ENCODE measurements around the gene JUND.

JUND gene

DNA sequence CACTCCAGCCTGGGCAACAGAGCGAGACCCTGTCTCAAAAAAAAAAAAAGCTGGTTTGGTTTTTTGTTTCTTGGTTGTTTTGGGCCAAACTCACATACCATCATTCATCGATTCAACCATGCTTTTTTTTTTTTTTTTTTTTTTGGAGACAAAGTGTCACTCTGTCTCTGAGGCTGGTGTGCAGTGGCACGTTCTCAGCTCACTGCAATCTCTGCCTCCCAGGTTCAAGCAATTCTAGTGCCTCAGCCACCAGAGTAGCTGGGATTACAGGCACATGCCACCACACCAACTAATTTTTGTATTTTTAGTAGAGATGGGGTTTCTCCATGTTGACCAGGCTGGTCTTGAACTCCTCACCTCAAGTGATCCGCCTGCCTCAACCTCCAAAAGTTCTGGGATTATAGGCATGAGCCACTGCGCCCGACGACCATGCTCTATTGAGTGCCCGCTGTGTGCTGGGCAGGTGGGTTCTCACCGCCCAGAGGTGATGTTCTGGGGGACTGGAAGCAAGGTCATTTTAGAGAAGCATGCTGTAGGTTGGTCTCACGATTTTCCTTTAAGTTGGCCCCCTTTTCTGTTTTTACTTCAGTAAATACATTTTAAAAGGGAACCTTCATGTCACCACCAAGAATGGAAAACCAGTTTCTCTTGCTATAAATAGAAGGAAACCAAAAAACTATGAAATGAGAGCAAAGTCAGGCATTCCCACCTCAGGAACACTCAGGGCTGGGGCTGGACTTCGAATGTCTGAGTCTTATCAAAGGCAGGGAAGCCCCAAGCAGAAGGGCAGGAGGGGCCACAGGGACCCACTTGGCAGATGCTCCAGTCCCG is 8.3 kb upstream of the JUND start:
- FAIRE-seq: no peak

DNA sequence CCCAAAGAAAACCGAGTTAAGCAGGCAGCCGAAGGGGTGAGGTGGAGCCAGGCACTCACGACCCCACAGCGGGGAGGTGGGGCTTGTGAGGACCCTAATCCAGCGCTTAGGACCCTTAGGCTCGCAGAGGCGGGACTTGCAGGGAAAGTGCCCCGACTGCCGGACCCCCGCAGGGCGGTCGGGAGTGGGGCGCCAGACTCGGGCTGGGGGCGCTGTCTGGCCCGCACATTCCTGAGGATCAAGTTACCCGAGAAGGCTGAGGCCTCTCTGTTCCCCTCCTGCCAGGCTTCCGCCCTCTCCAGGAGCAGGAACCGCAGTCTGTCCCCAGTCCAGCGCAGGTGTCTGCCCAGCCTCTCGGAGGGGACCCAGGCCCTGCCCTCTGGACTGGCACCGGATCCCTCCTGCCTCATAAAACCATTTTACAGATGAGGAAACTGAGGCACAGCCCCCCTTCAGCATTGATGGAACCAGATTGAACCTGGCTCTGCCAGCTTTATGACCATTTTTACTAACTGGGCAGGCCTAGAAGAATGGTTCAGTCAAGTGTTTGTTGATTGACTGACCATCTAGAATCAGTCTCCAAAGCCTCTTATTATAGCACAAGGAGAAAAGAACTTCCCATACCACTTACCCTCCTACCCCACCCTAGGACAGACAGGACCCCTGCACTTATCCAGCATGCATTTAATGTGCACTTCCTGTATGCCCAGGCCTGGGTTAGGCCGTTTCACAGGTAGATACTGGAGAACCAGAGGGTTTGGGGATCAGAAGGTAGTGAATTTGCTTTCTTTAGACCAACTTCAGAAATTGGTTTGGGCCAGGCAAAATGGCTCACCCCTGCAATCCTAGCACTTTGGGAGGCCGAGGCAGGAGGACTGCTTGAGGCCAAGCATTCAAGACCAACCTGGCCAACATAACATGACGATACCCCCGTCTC is 6.7 kb upstream of the JUND start:
- FAIRE-seq: no peak

DNA sequence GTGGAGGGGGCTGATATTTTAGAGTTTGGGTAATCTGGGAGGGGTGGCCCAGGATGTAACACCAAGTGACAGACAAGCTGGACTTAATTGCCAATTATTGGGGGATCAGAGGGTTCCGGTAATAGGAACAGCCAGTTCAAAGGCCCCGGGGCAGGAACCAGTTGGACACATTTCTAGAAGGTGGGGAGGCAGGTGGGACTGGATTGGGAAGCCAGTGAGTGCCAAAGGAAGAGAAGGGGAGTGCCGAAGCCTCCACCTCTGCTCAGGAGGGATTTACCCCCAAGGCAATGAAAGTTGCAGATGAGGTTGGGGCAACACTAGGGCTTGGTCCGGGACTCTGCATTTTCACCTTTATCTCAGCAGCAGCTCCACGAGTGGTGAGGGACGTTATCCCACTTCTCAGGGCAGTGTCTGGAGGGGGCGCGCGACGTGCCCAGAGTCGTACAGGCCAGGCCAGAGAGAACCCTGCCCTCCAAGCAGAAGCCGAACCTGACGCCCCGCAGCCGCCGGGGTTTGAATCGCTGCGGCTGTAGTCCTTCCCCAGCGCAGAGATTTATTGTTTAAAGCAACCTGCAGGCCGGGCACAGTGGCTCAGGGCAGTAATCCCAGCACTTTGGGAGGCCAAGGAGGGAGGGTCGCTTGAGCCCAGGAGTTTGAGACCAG is 5.7 kb upstream of the JUND start:
- no peak for FAIRE-seq

DNA sequence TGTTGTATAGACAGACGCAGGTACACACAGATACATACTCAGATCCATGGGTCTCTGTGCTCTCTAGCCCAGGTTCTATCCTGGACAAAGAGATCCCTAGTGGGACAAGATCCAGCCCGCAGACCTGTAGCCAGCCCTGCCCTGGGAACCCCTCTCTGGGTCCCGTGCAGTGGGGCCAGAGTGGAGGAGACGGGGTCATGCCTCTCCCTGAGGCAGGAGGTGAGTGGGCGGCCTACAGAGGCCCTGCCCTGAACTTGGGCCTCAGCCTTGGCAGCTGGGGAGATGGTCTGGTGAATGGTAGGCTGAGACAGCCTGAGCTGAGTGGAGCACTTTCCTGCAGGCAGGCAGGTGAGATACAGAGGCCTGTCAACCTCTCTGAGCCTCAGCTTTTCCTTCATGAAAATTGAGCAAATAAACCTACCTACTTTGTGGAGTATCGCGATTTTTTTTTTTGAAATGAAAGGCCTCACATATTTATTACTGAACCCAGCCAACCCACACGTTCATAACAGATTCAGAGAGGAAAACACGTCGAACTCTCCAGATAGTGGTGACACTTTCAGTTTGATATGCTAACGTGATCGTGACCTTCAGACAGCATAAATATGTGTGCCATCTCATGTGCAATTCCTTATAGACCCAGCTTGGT is 3.4 kb upstream of the JUND start:
- FAIRE-seq: no peak

DNA sequence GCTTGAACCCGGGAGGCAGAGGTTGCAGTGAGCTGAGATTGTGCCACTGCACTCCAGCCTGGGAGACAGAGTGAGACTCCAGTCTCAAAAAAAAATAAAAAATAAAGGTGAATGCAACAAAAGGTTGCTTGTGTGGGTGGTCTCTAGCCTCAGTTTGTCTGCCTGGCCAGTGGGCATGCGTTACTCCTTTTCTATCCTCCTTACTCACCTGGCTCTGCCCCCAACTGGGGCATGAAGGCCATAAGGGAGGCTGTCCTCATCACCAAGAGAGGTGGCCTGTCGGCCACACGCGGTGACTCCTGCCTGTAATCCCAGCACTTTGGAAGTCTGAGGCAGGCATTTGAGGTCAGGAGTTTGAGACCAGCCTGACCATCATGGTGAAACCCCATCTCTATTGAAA is 1.9 kb upstream of the JUND start:
- no peak for FAIRE-seq

DNA sequence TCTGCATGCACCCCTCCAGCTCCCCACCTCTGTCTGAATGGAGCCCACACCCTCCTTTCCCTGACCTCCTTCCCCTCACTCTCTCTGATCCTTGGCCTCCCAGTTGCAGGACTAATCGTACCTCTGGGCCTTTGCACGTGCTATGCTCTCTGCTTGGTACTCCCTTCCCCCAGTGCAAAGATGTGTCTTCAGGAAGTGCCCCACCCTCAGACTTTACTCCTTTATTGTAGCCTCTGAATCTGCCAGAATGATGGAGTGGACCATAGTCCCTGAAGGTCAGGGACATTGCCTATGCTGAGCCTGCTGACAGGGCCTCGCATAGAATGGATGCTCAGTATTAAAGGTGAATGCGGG is 1.3 kb upstream of the JUND start:
- FAIRE-seq: no peak

DNA sequence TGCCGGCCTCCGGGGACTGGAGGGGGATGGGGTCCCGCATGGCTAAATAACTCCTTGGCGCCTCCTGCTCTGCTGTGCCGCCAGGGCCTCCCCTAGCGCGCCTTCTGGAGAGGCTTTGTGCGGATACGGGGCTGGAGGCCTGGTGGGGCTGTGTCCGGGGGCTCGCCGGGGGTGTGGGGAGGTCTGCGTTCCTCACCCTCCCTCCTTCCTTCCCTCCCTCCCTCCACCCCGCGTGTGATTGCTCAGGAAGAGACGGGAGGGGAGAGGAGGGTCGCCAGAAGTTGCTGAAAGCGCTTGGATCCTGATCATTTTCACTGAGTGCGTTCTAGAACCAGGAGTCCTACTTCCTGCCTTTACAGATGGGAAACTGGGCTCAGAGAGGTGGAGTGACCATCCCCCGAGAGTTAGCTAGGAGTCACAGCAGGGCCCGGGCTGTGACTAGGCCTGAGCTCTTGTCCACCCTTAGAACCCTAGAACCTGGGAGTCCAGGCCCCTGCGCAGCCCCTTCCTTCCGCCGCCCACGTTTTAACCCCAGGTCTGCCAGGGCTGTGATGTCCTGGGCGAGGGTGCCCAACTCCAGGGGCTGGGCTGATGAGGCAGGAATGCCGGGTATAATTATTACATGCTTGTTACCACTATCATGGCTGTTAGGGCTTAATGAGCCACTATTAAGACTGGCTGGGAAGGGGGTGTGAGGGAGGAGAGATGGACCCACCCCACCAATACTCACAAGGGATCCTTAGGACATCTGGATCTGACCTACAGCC is 782 bp upstream of the JUND start:
- no peak for FAIRE-seq

DNA sequence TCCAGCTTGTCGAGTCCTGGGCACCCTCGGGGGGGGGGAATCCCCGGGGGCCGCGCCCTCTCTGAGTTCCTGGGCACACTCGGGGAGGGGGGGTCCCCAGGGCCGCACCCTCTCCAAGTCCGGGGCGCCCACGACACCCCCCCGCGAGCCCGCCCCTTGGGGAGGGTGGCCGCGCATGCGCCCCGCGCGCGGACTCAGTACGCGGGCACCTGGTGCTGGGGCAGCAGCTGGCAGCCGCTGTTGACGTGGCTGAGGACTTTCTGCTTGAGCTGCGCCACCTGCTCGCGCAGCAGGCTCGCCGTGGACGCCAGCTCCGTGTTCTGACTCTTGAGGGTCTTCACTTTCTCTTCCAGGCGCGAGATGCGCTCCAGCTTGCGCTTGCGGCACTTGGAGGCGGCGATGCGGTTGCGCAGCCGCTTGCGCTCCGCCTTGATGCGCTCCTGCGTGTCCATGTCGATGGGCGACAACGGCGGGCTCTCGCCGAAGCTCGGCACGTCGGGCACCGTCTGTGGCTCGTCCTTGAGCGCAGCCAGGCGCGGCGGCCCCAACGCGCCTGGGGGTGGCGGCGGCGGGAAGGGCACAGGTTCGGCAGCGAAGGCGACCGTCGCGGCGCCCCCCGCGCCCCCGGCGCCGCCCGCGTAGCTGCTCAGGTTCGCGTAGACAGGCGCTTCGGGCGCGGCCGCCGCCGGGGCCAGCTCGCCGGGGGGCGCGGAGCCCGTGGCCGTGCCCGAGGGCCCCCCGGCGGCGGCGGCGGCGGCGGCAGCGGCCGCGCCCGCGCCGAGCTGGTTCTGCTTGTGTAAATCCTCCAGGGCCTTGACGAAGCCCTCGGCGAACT is 958 bp downstream of the JUND start:
- FAIRE-seq: no peak

DNA sequence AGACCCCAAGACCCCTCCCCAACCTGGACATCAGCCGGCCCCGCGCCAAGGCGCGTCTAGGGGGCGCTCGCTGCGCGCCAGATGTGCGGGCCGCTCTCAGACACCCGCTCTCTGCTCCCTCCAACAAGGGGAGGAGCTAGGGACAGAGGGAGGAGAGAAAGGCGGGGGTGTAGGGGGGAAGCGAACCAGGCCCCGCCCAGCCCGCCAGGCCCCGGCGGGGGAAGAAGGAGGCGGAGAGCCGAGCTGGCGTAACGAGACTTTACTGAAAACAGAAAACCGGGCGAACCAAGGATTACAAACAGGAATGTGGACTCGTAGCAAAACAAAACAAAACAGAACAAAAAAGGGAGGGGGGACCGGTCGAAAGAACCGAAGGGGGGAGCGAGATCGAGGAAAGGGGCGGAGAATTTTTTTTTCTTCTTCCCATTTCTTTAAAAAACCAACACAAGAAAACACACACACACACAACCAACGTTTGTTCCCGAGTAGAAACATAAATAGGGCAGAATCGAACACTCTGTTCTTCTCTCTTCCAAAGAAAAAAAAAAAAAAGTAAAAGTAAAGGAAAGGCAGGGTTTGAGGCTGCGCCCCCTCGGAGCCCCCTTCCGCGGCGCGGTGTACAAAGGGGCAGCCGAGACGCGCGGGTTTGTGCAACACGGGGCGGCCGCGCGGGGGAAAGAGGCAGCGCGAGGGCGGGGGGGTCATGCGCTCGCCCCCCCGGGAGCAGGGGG is 1.7 kb downstream of the JUND start:
- peak; percentile 76 for FAIRE-seq

DNA sequence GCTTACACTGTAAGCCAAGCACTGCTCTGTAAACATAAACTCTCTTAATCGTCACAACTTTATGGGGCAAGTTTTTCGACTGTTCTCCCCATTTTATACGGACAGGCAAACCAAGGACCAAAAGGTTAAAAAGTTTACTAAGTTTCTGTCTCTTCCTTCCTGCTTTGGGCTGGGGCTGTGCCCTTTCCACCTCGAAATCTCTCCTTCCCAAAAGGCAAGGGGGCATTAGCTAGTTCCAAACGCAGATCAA is 2.2 kb downstream of the JUND start:
- no peak for FAIRE-seq

DNA sequence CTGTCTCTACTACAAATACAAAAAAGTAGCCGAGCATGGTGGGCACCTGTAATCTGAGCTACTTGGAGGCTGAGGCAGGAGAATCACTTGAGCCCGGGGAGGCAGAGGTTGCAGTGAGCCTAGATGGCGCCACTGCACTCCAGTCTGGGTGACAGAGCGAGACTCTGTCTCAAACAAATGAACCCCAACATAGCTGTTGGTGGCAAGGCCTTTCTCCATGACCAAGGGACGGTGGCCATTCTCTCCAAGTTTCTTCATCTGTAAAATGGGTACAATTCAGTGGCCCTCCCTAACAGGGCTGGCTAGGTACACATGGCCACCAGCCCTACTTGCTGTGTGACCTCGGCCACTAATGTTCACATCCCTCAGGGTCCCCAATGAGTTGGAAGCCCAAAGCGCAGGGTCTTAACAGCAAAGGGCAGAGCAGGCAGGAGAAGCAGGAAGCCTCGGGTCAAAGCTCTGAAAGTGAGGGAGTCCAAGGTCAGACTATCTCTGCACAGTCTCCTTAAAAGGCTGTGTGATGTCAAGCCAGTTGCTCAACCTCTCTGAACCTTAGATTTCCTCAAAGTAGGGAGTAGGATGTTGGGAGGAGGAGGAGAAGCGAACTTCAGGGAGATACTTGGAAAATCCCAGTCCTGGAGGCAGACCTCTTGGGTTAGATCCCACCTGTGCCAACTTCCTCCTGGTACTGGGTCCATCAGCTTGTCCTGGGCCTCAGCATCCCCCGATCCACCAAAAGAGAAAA is 2.7 kb downstream of the JUND start:
- no peak for FAIRE-seq

DNA sequence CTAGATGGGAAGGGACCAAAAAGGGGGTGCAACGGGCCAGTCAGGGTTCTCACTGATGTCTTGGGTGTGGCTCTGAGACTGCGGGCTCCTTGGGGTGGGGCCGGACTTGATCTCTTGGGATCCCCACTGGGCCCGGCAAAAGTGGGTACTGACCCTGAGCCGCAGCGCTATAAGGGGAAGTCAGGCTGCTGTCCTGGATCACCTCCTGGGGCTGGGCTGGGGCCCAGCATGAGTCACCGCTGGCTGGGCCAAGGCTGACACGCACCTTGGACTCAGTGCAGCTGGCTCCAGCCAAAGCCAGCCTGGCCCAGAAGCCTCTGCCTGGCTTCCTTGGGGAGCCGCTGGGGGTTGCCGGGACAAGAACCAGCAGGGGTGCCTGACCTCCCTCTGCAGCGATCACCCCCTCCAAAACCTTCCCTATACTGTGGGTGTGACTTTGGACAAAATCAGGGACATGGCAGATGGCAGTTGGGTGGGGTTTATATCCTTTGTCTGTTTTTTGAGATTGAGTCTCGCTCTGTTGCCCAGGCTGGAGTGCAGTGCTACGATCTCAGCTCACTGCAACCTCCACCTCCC is 6.6 kb downstream of the JUND start:
- no peak for FAIRE-seq

DNA sequence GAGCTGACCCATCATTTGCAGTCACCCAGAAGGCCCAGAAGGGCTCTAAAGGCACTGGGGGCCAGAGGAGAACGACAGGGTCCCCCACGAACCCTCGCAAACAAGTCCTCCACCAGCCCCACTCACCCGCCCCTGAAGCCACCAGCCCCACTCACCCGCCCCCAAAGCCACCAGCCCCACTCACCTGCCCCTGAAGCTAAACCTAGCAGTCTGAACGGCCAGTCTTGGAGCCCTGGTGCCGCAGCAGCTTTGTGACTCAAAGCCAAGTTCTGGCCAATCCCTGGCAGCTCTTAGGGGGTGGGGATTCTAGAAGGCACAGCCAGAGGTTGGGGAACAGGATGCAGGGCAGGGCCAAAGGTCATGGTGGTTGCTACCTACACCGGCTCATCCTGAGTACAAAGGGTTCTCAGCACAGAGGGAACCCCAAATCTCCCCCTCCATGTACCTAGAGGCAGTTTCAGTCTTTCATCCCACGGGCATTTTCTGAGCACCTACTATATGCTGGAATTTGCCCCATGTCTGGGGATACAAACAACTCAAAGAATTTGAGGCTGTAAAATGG is 7.1 kb downstream of the JUND start, which contains the start of gene IQCN:
IQCN (minus strand) TSS at position 234 of the 562 bp plus-strand sequence. CDS start 4,974 bp downstream, outside the sequence.
- FAIRE-seq: no peak

DNA sequence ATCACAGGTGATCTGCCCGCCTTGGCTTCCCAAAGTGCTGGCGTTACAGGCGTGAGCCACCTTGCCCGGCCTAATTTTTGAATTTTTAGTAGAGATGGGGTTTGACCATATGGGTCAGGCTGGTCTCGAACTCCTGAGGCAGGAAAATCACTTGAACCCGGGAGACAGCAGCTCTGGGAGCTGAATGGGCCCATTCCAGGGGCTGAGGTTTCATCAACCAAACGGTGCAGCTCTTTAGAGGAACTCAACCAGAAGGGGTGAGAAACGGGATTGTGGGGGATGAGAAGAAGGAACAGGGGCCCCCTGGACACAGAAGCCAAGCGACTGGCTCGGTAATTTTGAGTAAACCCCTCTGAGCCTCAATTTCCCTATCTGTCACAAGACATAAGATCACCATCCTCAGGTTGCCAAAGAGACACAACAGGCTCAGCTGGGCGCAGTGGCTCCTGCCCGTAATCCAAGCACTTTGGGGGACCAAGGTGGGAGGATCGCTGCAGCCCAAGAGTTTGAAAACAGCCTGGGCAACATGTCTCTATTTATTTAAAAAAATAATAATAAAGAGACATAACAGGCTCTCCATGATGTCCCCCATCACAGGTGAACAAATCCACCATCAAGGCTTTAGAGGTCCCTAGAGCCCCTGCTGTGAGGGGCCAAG is 7.7 kb downstream of the JUND start:
- no peak for FAIRE-seq

DNA sequence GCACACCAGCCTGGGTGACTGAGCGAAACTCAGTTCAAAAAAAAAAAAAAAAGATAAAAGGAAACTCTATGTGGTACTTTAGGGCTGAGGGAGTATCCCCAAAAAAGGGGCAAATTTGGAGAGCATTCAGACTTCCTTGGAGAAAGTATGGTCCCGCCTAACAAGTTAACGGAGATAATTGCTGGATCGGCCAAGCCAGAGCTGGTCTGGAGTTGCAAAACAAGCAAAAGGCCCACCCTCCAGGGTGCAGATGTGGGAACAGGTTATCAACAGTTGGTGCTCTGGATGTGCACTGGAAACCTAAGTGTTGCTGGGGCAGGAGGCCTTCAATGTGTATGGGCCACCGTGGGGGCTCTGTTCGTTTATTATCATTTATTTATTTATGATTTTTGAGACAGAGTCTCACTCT is 10.0 kb downstream of the JUND start:
- no peak for FAIRE-seq

DNA sequence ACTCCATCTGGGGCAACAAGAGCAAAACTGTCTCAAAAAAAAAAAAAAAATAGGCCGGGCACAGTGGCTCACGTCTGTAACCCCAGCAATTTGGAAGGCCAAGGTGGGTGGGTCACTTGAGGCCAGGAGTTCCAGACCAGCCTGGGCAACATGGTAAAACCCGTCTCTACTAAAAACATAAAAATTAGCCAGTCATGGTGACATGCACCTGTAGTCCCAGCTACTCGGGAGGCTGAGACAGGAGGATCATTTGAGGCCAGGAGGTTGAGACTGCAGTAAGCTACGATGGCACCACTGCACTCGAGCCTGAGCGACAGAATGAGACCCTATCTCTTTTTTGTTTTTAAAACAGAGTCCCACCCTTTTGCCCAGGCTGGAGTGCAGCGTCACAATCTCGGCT is 11.1 kb downstream of the JUND start:
- FAIRE-seq: no peak

DNA sequence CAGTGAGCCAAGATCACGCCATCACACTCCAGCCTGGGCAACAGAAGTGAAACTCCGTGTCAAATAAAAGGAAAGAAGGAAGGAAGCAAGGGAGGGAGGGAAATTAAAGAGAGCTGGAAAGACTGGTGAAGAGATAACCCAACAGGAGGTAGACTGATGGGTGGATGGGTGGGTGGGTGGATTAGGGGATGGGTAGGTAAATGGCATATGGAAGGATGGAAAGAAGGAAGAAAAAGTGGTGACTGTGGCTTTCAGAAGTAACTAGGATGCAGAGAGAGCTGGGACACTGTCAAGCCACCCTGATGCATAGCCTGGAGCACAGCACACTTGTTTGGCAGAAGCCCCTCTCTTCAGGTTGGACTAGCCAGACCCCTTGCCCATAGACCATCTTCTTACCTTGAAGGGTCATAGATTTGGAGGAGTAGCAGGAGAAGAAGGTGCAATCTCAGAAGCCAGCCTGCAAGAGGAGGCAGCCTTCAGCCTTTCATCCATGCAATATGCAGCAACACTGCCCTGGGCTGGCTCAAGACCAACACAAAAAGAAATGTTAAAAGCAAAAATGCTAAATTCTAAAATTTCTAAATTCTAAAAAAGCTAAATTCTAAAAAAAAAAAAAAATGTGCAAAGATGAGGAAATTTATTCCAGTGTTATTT is 12.2 kb downstream of the JUND start:
- FAIRE-seq: no peak
